Mesendoderm (in vitro differentiated cells): ENCODE measurements around the gene CNP.

ENCODE experiments used
- DNase-seq: peaks from one replicate; pipeline ENCODE4 v3.0.0; 2013
- H2AK5ac ChIP-seq: 2 replicates; pipeline ENCODE4 v1.6.1; 2013; ENCODE audit warnings: low read length, inconsistent platforms
- H2BK120ac ChIP-seq: 2 replicates; pipeline ENCODE4 v1.6.1; 2013; ENCODE audit warnings: low read depth, mild to moderate bottlenecking, low read length, moderate library complexity, mixed read lengths
- H2BK15ac ChIP-seq: replicated peaks from 2 replicates; pipeline ENCODE4 v1.6.1; 2013; ENCODE audit warnings: low read depth, mild to moderate bottlenecking, moderate library complexity
- H2BK5ac ChIP-seq: 2 replicates; pipeline ENCODE4 v1.6.1; 2013; ENCODE audit warnings: low read length, inconsistent platforms
- H3K18ac ChIP-seq: 2 replicates; pipeline ENCODE4 v1.6.1; 2013; ENCODE audit warnings: mild to moderate bottlenecking, low read length, mixed read lengths
- H3K23ac ChIP-seq: one replicate; pipeline ENCODE4 v1.6.1; 2013; ENCODE audit warnings: low read length
- H3K27ac ChIP-seq: 2 replicates; pipeline ENCODE4 v1.5.1; 2013; ENCODE audit warnings: low read depth, mild to moderate bottlenecking, inconsistent platforms, low read length, moderate library complexity
- H3K27me3 ChIP-seq: 2 replicates; pipeline ENCODE4 v1.6.1; 2013; ENCODE audit warnings: low read length, control low read depth, mild to moderate bottlenecking, inconsistent platforms; ENCODE audit not compliant: insufficient read depth, poor library complexity
- H3K36me3 ChIP-seq: 2 replicates; pipeline ENCODE4 v1.6.1; 2013; ENCODE audit warnings: low read length, inconsistent platforms; ENCODE audit not compliant: control insufficient read depth, insufficient read depth
- H3K4ac ChIP-seq: one replicate; pipeline ENCODE4 v1.6.1; 2013; ENCODE audit warnings: low read depth, mild to moderate bottlenecking, low read length, moderate library complexity
- H3K4me1 ChIP-seq: 2 replicates; pipeline ENCODE4 v1.6.1; 2013; ENCODE audit warnings: low read depth, low read length, inconsistent platforms; ENCODE audit not compliant: control insufficient read depth
- H3K4me2 ChIP-seq: 2 replicates; pipeline ENCODE4 v1.6.1; 2013; ENCODE audit warnings: low read length
- H3K4me3 ChIP-seq: 2 replicates; pipeline ENCODE4 v1.5.1; 2013; ENCODE audit warnings: mild to moderate bottlenecking, low read length
- H3K56ac ChIP-seq: one replicate; pipeline ENCODE4 v1.6.1; 2013; ENCODE audit warnings: low read length
- H3K79me1 ChIP-seq: 2 replicates; pipeline ENCODE4 v1.6.1; 2013; ENCODE audit warnings: low read length, inconsistent platforms
- H3K79me2 ChIP-seq: 2 replicates; pipeline ENCODE4 v1.6.1; 2013; ENCODE audit warnings: mild to moderate bottlenecking, low read length; ENCODE audit not compliant: control insufficient read depth, insufficient read depth
- H3K9ac ChIP-seq: 2 replicates; pipeline ENCODE4 v1.6.1; 2013; ENCODE audit warnings: low read length, inconsistent platforms
- H4K5ac ChIP-seq: one replicate; pipeline ENCODE4 v1.6.1; 2013; ENCODE audit warnings: low read length
- H4K8ac ChIP-seq: one replicate; pipeline ENCODE4 v1.6.1; 2013; ENCODE audit warnings: low read depth, mild to moderate bottlenecking, control low read depth, low read length, moderate library complexity
- WGBS: extraction: QIAGEN DNeasy Blood & Tissue Kit; methylation state at CpG from one replicate; pipeline ENCODE4 v1.1.7; 2013; ENCODE audit warnings: low lambda C conversion rate, missing lambda C conversion rate; ENCODE audit not compliant: insufficient coverage; ENCODE audit errors: extremely low coverage; 5-methylcytosine and 5-hydroxymethylcytosine counted together

Gene CNP

DNA sequence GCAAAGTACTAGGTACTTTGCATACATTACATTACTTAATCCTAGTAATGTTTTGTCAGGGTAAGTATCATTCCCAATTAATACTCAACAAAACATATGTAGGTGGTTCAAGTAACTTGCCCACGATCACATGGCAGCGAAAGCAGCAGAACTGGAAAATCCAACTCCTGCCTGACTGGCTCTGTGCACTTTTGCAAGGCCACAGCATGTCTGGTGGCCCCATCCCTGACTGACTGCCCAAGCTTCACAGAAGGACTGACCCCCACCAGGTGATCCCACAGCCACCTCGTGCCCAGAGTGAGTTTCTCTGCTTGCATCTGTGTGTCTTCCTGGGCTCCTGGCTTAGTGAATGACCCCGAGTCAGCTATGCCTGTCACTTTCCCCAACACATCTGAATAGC lies 11.4 kb downstream of the CNP start:
- Histone ChIP-seq H2BK120ac (no peak overlapping the region), H3K36me3 (peaks cover 15% of the 10 kb centered on the region), H3K4me3 (no peak overlapping the region), H4K5ac (no peak overlapping the region), H3K4me2 (no peak overlapping the region), H3K27me3 (no peaks in the 10 kb centered on the region), H2BK5ac (no peak overlapping the region), H3K23ac (no peak overlapping the region), H4K8ac (no peak overlapping the region), H2BK15ac (no peak overlapping the region), H3K27ac (no peak overlapping the region), H3K56ac (no peak overlapping the region), H2AK5ac (no peak overlapping the region), H3K79me1 (no peaks in the 10 kb centered on the region), H3K4ac (no peak overlapping the region), H3K9ac (no peak overlapping the region), H3K18ac (no peak overlapping the region), H3K79me2 (no peaks in the 10 kb centered on the region), H3K4me1 (no peaks in the 10 kb centered on the region)
- DNase-seq: no peak
- WGBS: no CpG with 5 or more reads among the region's 4 CpGs

DNA sequence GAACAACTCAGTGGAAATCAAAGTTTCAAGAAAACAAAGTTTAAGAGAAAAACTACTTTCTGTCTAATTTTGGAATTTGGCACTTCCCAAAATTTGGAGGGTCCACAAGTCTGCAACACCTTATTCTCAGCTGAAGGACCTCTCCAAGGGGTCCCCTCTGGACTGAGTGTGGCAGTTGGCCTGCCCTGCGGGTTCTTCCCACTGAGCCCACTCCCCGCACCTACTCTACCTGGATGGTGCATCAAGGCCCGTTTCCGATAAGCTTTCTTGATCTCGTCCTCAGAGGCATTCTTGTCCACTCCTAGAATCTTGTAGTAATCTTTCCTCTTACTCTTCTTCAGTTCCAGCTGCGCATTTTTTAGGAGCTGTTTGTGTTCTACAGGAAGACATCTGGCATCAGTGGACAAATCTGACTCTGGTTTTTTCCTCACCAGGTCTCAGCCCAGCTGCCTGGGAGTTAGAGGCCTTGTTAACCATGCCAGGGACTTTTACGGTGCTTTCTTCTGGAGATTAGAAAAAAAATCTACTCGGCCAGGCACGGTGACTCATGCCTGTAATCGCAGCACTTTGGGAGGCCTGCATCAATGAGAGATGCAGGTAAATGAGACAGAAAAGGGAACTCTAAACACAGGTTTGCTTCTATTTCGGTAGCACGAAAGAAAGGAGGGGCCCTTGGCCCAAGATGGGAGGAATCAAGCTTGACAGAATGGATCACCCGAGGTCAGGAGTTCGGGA lies 15.6 kb downstream of the CNP start:
- no CpG with 5 or more reads among the region's 14 CpGs for WGBS
- no peak overlapping the region for H3K18ac ChIP-seq
- no peak overlapping the region for H4K5ac ChIP-seq
- no peak overlapping the region for H4K8ac ChIP-seq
- no peaks in the 10 kb centered on the region for H3K27me3 ChIP-seq
- DNase-seq: no peak
- H3K4me3 ChIP-seq: no peak overlapping the region
- peaks cover 13% of the 10 kb centered on the region for H3K36me3 ChIP-seq
- H3K23ac ChIP-seq: no peak overlapping the region
- H3K56ac ChIP-seq: no peak overlapping the region
- H3K4me2 ChIP-seq: no peak overlapping the region
- H3K9ac ChIP-seq: no peak overlapping the region
- no peaks in the 10 kb centered on the region for H3K79me1 ChIP-seq
- no peak overlapping the region for H3K27ac ChIP-seq
- no peaks in the 10 kb centered on the region for H3K79me2 ChIP-seq
- no peak overlapping the region for H2AK5ac ChIP-seq
- no peak overlapping the region for H3K4ac ChIP-seq
- no peak overlapping the region for H2BK15ac ChIP-seq
- H3K4me1 ChIP-seq: no peaks in the 10 kb centered on the region
- H2BK5ac ChIP-seq: no peak overlapping the region
- no peak overlapping the region for H2BK120ac ChIP-seq

DNA sequence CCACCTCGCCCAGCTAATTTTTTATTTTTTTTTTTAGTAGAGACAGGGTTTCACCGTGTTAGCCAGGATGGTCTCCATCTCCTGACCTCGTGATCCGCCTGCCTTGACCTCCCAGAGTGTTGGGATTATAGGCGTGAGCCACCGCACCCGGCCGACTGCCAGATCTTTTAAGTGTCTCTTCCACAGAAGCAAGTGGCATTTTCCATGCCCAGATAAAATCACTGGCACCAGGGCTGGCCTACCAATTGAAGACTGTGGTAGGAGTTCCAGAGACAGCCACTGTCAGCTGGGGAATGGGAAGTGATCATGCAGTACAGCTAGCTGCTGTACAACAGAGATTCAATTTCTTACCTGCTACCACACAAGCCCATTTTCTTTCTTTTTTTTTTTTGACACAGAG lies 17.9 kb downstream of the CNP start:
- no CpG with 5 or more reads among the region's 8 CpGs for WGBS
- H3K36me3 ChIP-seq: peaks cover 21% of the 10 kb centered on the region

DNA sequence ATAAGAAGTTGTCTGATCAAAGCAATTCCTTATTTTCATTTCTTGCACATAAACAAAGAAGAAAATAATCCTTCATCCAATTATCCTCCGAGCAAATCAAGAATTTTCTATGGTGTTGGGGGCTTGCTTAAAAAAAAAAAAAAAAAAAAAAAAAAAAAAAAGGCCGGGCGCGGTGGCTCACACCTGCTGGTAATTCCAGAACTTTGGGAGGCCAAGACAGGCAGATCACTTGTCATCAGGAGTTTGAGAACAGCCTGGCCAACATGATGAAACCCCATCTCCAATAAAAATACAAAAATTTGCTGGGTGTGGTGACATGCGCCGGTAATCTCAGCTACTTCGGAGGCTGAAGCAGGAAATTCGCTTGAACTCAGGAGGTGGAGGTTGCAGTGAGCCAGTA lies 19.3 kb downstream of the CNP start:
- no peak overlapping the region for H3K9ac ChIP-seq
- H3K4me3 ChIP-seq: no peak overlapping the region
- WGBS: no CpG with 5 or more reads among the region's 8 CpGs
- H3K79me1 ChIP-seq: no peaks in the 10 kb centered on the region
- no peak for DNase-seq
- H3K4ac ChIP-seq: no peak overlapping the region
- H2BK5ac ChIP-seq: no peak overlapping the region
- no peaks in the 10 kb centered on the region for H3K4me1 ChIP-seq
- no peak overlapping the region for H3K27ac ChIP-seq
- H2BK120ac ChIP-seq: no peak overlapping the region
- H3K23ac ChIP-seq: no peak overlapping the region
- H3K79me2 ChIP-seq: no peaks in the 10 kb centered on the region
- no peak overlapping the region for H3K4me2 ChIP-seq
- H4K8ac ChIP-seq: no peak overlapping the region
- no peaks in the 10 kb centered on the region for H3K27me3 ChIP-seq
- H2BK15ac ChIP-seq: no peak overlapping the region
- no peak overlapping the region for H4K5ac ChIP-seq
- H2AK5ac ChIP-seq: no peak overlapping the region
- peaks cover 28% of the 10 kb centered on the region for H3K36me3 ChIP-seq
- H3K56ac ChIP-seq: no peak overlapping the region
- H3K18ac ChIP-seq: no peak overlapping the region

More for the DNA sequence above, 17.9 kb downstream of the CNP start:
- DNase-seq: no peak
- Histone ChIP-seq H3K27ac (no peak overlapping the region), H4K5ac (no peak overlapping the region), H3K79me1 (no peaks in the 10 kb centered on the region), H2AK5ac (no peak overlapping the region), H3K4me1 (no peaks in the 10 kb centered on the region), H3K27me3 (no peaks in the 10 kb centered on the region), H2BK120ac (no peak overlapping the region), H3K4me3 (no peak overlapping the region), H3K23ac (no peak overlapping the region), H3K4me2 (no peak overlapping the region), H2BK15ac (no peak overlapping the region), H4K8ac (no peak overlapping the region), H3K4ac (no peak overlapping the region), H3K56ac (no peak overlapping the region), H3K18ac (no peak overlapping the region), H3K79me2 (no peaks in the 10 kb centered on the region), H2BK5ac (no peak overlapping the region), H3K9ac (no peak overlapping the region)

DNA sequence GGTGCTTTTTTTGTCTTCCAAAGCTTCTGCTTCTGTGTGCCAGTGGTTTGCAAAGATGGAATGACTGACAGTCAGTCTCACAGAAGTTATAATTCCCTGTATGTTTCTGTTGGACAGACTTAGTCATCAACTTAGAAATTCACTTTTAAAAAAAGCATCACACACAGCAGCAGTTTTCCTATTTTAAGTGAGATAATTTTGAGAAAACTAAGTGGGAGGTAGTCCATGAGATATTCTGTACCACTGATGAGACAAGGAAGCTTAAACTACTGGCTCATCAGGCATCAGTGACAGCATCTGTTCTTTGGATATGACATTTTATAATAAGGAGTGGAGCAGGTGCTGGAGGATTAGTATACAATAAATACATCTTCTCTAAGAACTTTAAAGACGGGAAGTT lies 20.0 kb downstream of the CNP start:
- Histone ChIP-seq H2BK5ac (no peak overlapping the region), H3K56ac (no peak overlapping the region), H3K4me3 (no peak overlapping the region), H3K79me2 (no peaks in the 10 kb centered on the region), H3K9ac (no peak overlapping the region), H3K18ac (no peak overlapping the region), H3K79me1 (no peaks in the 10 kb centered on the region), H3K27me3 (no peaks in the 10 kb centered on the region), H3K36me3 (peaks cover 27% of the 10 kb centered on the region), H2BK15ac (no peak overlapping the region), H3K4ac (no peak overlapping the region), H4K5ac (no peak overlapping the region), H3K23ac (no peak overlapping the region), H2AK5ac (no peak overlapping the region), H3K4me1 (no peaks in the 10 kb centered on the region), H3K27ac (no peak overlapping the region), H3K4me2 (no peak overlapping the region), H4K8ac (no peak overlapping the region), H2BK120ac (no peak overlapping the region)
- no peak for DNase-seq
- no CpG with 5 or more reads among the region's 1 CpG for WGBS

DNA sequence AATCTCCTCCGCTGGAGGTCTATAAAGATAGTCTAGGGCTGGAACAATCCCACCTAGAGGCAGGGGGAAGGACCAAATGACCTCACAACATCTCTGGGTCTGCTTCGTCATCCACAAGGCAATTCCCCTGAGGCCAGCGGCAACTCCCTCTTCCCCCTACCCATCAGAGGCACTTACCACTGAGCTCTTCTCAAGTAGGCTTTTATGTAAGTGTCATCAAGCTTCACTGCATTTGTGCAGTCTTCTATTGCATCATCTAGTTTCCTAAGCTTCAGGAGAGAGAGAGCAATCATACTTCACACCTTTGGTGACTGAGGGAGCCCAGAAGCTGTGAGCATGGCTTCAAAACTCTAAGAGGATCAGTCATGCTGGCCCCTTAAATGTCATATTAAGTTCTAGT lies 21.0 kb downstream of the CNP start:
- peak; percentile 36 for DNase-seq
- Histone ChIP-seq H3K4me2 (no peak overlapping the region), H4K8ac (no peak overlapping the region), H3K18ac (no peak overlapping the region), H3K27ac (no peak overlapping the region), H2AK5ac (no peak overlapping the region), H3K9ac (no peak overlapping the region), H3K79me1 (no peaks in the 10 kb centered on the region), H4K5ac (no peak overlapping the region), H2BK15ac (no peak overlapping the region), H3K56ac (no peak overlapping the region), H3K4ac (no peak overlapping the region), H2BK120ac (no peak overlapping the region), H3K36me3 (peaks cover 24% of the 10 kb centered on the region), H3K27me3 (no peaks in the 10 kb centered on the region), H3K4me3 (no peak overlapping the region), H3K4me1 (no peaks in the 10 kb centered on the region), H3K23ac (no peak overlapping the region), H2BK5ac (no peak overlapping the region), H3K79me2 (no peaks in the 10 kb centered on the region)
- WGBS: no CpG with 5 or more reads among the region's 3 CpGs
